Liver (tissue), 3 donors: ENCODE results near the gene FREM1.

Source experiments
- FOXA1 ChIP-seq: IDR thresholded peaks from 2 replicates; pipeline ENCODE4 v1.6.1; 2016; ENCODE audit warnings: antibody characterized with exemption
- FOXA2 ChIP-seq: IDR thresholded peaks from 2 replicates; pipeline ENCODE4 v1.6.1; 2016; ENCODE audit warnings: antibody characterized with exemption
- HNF4A ChIP-seq, 2 donors: conservative IDR thresholded peaks; 2 replicates each; pipeline ENCODE4 v1.6.1; 2016; ENCODE audit warnings: antibody characterized with exemption in 2 of 2, mild to moderate bottlenecking in 2 of 2
- HNF4G ChIP-seq: IDR thresholded peaks from 2 replicates; pipeline ENCODE4 v1.6.1; 2016; ENCODE audit warnings: antibody characterized with exemption
- JUND ChIP-seq, 2 donors: IDR thresholded peaks; 2 replicates each; pipeline ENCODE4 v1.6.1; 2016; ENCODE audit warnings: antibody characterized with exemption in 2 of 2
- RAD21 ChIP-seq, 2 donors: IDR thresholded peaks; 2 replicates each; pipeline ENCODE4 v1.6.1; 2016; ENCODE audit warnings: antibody characterized with exemption in 2 of 2, mild to moderate bottlenecking in 2 of 2
- RXRA ChIP-seq, 2 donors: IDR thresholded peaks; 2 replicates each; pipeline ENCODE4 v1.6.1; 2017 to 2018; ENCODE audit warnings: antibody characterized with exemption in 2 of 2, mild to moderate bottlenecking in 1 of 2
- SP1 ChIP-seq: IDR thresholded peaks from 2 replicates; pipeline ENCODE4 v1.6.1; 2018; ENCODE audit warnings: antibody characterized with exemption, mild to moderate bottlenecking
- TAF1 ChIP-seq: conservative IDR thresholded peaks from 2 replicates; pipeline ENCODE4 v1.6.1; 2016; ENCODE audit warnings: antibody characterized with exemption, mild to moderate bottlenecking
- YY1 ChIP-seq: IDR thresholded peaks from 2 replicates; pipeline ENCODE4 v1.6.1; 2016; ENCODE audit warnings: antibody characterized with exemption, mild to moderate bottlenecking
- TF ChIP-seq, protein P1 (sequence below): IDR thresholded peaks from 2 replicates; pipeline ENCODE4 v1.6.1; 2016; ENCODE audit warnings: antibody characterized with exemption
- TF ChIP-seq, protein P2 (sequence below): fragments of 150-350 bp; IDR thresholded peaks from 2 replicates; pipeline ENCODE4 v1.5.1; 2017; ENCODE audit warnings: improper control_type of control experiment, low read depth, low read length; ENCODE audit not compliant: missing input control
- TF ChIP-seq, protein P3 (sequence below): IDR thresholded peaks from 2 replicates; pipeline ENCODE4 v1.6.1; 2016; ENCODE audit warnings: antibody characterized with exemption
- TF ChIP-seq, protein P4 (sequence below): IDR thresholded peaks from 2 replicates; pipeline ENCODE4 v1.6.1; 2016; ENCODE audit warnings: antibody characterized with exemption, mild to moderate bottlenecking
- donor health status: healthy.
- donor health status: healthy.

DNA sequence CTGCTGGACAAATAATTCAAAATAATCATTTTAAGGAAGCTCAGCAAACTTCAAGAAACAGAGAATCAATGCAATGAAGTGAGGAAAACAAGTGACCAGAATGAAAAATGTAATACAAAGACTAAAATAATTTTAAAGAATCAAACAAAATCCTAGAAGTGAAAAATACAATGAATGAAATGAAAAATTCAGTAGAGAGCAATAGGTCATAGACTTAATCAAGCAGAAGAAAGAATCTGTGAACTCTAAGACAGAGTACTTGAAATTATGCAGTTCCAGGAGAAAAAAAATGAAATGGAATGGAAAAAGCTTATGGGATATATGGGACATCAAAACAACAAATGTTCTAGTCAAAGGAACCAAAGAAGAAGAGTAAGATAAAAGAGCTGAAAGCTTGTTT lies 205.1 kb downstream of the FREM1 start:
- no peak for TF ChIP-seq RAD21 (IDR thresholded peaks at IDR 0.05)
- TF ChIP-seq, protein P1, sequence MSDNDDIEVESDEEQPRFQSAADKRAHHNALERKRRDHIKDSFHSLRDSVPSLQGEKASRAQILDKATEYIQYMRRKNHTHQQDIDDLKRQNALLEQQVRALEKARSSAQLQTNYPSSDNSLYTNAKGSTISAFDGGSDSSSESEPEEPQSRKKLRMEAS: no peak
- TF ChIP-seq TAF1: no peak
- no peak for TF ChIP-seq YY1
- TF ChIP-seq RXRA (IDR thresholded peaks at IDR 0.05): no peak
- TF ChIP-seq, protein P2, sequence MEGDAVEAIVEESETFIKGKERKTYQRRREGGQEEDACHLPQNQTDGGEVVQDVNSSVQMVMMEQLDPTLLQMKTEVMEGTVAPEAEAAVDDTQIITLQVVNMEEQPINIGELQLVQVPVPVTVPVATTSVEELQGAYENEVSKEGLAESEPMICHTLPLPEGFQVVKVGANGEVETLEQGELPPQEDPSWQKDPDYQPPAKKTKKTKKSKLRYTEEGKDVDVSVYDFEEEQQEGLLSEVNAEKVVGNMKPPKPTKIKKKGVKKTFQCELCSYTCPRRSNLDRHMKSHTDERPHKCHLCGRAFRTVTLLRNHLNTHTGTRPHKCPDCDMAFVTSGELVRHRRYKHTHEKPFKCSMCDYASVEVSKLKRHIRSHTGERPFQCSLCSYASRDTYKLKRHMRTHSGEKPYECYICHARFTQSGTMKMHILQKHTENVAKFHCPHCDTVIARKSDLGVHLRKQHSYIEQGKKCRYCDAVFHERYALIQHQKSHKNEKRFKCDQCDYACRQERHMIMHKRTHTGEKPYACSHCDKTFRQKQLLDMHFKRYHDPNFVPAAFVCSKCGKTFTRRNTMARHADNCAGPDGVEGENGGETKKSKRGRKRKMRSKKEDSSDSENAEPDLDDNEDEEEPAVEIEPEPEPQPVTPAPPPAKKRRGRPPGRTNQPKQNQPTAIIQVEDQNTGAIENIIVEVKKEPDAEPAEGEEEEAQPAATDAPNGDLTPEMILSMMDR: no peak
- no peak for TF ChIP-seq FOXA2
- no peak for TF ChIP-seq SP1
- TF ChIP-seq, protein P3, sequence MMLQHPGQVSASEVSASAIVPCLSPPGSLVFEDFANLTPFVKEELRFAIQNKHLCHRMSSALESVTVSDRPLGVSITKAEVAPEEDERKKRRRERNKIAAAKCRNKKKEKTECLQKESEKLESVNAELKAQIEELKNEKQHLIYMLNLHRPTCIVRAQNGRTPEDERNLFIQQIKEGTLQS: no peak
- TF ChIP-seq HNF4A (conservative IDR thresholded peaks at IDR 0.05): no peak
- no peak for TF ChIP-seq HNF4G
- TF ChIP-seq FOXA1: no peak
- TF ChIP-seq, protein P4, sequence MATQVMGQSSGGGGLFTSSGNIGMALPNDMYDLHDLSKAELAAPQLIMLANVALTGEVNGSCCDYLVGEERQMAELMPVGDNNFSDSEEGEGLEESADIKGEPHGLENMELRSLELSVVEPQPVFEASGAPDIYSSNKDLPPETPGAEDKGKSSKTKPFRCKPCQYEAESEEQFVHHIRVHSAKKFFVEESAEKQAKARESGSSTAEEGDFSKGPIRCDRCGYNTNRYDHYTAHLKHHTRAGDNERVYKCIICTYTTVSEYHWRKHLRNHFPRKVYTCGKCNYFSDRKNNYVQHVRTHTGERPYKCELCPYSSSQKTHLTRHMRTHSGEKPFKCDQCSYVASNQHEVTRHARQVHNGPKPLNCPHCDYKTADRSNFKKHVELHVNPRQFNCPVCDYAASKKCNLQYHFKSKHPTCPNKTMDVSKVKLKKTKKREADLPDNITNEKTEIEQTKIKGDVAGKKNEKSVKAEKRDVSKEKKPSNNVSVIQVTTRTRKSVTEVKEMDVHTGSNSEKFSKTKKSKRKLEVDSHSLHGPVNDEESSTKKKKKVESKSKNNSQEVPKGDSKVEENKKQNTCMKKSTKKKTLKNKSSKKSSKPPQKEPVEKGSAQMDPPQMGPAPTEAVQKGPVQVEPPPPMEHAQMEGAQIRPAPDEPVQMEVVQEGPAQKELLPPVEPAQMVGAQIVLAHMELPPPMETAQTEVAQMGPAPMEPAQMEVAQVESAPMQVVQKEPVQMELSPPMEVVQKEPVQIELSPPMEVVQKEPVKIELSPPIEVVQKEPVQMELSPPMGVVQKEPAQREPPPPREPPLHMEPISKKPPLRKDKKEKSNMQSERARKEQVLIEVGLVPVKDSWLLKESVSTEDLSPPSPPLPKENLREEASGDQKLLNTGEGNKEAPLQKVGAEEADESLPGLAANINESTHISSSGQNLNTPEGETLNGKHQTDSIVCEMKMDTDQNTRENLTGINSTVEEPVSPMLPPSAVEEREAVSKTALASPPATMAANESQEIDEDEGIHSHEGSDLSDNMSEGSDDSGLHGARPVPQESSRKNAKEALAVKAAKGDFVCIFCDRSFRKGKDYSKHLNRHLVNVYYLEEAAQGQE: no peak
- no peak for TF ChIP-seq JUND (IDR thresholded peaks at IDR 0.05)
